ENCODE data around the gene TUBB6.

Gene TUBB6

GRCh38 chr18:12315911-12316310 lies 7.9 kb downstream of the TUBB6 start:
- no peak for DNase-seq

DNA sequence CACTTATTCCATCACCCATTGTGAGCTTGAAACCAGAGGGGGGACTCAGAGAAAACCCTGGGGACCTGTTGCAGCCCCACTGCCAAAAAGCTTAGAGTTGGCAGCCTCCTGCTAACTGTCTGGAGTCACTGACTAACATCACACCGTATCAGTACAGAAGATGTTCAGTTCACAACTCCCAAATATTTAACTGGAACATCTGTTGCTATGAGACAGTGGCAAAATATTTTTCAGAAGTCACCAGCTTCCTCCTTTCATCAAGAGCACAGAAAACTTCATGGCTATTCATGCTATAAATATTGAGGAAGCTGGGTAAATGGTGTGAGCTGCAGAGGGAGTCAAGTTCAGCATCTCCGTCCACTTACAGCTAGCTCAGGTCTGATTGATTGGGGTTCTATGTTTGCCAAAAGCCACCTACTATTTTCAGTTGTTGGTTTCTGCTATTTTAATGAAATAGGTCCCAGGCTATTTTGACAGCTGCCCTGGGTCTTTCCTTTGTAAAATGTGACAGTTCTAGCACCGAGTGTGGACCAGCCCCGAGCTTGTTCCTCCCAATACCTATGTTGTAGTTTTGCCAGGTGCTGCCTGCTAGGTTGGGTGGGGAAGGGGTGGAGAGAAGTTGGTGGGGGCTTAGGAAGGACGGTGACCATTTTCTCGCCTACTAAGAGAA lies 9.8 kb downstream of the TUBB6 start:
- DNase-seq = no peak

- no peak for DNase-seq
Measured at GRCh38 chr18:12318334-12318697, 10.3 kb downstream of the TUBB6 start.

DNA sequence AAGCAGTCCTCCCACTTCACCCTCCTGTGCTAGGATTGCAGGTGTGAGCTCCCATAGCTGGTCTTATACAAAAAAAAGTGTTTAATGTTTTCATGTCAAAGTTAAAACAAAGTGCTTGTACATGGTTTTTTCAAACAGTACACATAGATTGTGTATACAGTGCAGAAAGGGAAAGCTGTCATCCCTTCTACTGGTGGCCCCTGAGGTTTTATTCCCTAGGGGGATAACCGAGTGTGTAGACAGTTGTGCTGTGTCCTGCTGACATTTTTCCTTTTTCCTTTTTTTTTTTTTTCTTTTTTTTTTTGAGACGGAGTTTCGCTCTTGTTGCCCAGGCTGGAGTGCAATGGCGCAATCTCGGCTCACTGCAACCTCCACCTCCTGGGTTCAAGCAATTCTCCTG lies 10.8 kb downstream of the TUBB6 start:
- DNase-seq = no peak

GRCh38 chr18:12321333-12321732 lies 13.3 kb downstream of the TUBB6 start:
- no peak for DNase-seq

GRCh38 chr18:12324991-12325725 lies 17.1 kb downstream of the TUBB6 start:
- no peak for DNase-seq

GRCh38 chr18:12325726-12326245 lies 17.7 kb downstream of the TUBB6 start:
- DNase-seq = no peak

GRCh38 chr18:12326711-12327460 lies 18.8 kb downstream of the TUBB6 start:
- DNase-seq = no peak

DNA sequence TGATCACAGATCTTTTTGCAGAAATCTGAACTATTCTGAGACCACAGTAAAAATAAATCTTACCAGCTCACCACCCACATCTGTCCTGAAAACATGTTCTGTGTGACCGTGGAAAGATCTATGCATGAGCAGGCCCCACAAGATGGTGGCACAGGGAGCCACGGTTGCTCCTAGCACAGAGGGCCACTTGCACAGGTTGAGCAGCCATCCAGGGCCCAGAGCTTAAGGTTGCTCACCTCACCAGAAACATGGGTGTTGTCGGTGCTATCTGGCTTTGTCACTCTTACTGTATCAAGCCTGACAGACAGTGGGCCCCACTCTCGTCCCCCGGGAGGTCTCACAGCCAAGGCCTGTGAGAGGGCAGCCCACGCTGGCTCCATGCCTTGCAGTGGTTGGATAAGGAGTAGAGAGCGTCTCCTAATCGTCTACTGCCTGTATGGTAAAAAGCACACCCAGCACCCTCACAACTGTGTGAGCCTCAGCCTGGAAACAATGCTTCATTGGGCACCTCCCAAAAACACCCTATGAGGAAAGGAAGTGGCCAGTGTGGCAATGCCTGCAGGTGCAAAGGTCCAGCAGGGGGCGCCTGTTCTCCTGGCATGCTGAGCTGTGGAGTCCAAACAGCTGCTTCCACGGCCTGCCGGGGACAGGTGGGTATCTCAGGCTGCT lies 19.6 kb downstream of the TUBB6 start:
- peak; percentile 76 for DNase-seq

DNA sequence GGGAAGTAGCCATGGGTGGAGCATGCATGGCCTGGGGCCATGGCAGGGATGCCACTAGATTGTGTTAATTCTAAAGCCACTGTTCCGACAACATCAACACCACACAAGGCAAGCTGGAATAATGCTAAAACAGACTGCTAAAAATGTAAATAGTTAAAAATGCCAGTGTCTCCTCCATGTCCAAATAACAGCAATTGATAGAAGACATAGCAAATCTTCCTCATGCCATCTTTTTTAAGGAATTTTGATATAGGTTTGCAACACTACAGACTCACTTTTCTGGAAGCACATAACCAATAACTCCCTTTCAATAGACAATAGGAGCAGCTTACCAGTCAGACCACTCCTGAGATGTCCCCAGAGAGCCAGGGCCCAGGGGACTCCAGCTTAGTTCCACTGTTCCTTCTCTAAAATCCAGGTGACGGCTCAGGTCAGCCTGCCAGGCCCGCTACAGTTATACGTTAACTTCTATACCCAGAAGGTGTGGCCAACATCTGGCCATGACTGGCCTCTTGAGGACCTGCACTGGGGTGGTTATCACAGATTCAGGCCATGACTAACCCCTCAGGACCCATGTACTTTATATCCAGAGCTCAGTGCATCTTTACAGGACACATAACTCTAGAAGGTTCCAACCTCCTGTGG lies 20.3 kb downstream of the TUBB6 start:
- DNase-seq = no peak

DNA sequence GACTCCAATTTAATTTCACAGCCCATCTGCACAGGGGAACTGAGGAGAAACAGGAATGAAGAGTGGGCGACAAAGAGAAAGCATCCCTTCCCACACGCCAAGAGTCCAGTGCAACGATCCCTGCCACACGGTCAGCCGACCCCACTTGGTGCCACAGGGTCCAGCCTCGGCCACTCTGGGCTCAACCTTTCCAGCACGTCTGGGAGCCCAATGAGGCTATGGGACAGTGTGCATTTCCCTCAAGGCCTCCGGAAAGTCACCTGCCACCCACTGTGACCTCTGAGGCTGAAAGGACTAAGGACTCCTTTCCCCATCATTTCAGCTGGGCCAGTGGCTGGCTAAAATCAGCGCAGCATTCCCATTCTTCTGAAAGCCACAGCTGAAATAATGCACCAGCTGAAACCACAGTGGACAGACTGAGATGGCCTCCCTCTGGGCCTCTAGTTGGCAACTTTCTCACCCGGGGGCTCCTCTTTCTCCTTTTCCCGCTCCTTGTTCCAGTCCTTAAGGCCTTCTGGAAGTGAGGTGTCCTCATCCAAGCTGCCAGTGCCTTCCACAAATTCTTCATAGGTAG lies 21.2 kb downstream of the TUBB6 start:
- DNase-seq = no peak

DNA sequence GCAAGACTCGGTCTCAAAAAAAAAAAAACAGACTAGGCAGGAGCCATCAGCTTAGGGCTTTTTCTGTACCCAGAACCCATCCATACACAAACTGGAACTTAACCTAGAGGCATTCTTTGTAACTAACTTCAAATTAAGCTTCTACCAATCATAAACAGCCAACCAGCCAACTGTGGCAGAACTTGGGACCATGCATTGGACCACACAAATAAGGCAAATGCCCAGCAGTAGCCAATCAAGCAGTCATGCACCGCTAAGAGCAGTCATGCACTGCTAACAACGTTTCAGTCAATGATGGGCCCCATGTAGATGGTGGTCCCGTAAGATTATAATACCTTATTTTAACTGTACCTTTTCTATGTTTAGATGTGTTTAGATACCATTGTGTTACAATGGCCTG lies 22.7 kb downstream of the TUBB6 start:
- no peak for DNase-seq

- no peak for DNase-seq
Measured at GRCh38 chr18:12333506-12334290, 25.7 kb downstream of the TUBB6 start.

GRCh38 chr18:12334366-12334808 lies 26.3 kb downstream of the TUBB6 start:
- DNase-seq = no peak

GRCh38 chr18:12334863-12335262 lies 26.8 kb downstream of the TUBB6 start:
- no peak for DNase-seq

DNA sequence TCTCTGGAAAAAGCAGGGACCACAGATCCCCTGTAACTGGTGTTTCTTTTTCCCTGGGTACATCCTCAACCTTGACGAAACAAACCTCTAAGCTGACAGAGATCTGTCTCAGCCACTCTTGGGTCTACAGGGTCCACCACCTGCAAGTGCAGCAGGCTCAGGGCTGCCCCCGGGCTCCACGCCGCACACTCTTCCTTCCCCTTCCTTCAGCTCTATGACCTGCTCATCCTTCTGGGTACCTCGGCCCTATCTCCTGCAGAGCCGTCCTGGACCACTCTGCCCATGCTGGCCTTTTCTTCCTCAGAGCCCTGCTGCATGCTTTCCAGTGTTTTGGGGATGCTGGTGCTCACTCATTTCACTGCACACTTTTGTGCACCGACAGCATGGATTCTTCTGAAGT lies 27.5 kb downstream of the TUBB6 start:
- DNase-seq = no peak

GRCh38 chr18:12336171-12336613 lies 28.2 kb downstream of the TUBB6 start:
- no peak for DNase-seq

DNA sequence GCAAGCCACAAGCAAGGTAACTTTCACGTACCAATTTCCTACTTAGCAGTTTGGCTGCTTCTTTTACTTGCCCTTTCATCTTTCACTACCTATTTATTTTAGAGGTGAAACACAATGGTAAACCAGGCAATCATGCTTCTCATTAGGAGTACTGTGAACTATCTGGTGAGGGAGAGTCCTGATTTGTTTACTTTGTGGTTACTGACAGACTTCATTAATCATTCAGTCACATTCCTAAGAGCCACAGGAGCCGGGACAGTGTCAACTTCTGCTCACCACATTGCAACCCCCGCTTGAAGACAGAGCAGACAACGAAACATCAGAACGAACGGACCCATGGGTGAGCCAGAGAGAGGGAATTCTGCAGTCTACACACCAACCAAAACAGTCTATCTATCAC lies 28.8 kb downstream of the TUBB6 start:
- no peak for DNase-seq

DNA sequence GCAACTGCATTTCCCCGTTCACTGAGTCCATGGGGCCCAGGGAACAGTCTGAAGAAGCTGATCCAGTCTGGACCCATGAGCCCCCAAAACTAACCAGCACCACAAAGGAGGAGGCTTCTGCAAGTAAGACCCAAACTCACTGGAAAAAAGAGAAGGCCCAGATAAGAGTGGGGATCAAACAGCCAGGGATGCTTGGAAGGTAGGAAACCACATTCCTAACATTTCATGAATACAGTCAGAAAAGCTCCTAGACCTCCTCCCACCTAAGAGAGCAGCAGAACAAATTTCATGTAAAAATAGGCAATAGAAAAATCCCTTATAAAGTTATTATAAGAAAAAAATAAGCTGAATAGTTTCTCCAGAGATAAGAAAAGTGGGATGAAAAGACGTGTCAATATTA lies 30.3 kb downstream of the TUBB6 start:
- no peak for DNase-seq

- DNase-seq = no peak
Measured at GRCh38 chr18:12340945-12341660, 33.1 kb downstream of the TUBB6 start.

DNA sequence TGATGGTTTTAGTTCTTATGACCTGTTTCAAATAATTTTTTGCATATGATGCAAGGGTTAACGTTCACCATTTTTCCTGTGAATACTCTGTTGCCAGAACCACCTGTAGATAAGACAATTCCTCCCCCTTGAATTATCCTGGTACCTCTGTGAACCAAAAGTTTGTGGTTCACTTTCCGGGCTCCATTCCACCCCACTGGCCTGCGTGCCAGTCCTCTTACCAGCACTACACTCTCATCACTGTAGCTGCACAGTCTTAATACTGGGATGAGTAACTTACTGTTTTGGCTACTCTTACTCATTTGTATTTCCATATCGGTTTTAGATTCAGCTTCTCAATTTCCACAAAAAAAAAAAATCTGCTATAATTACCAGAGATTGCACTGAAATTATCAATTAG lies 34.6 kb downstream of the TUBB6 start:
- no peak for DNase-seq
